ENCODE results near the gene ERCC1.
"Not testable (repeated sequence)": the region's sequence is repeated elsewhere in the genome, so short reads cannot be mapped to it uniquely, and the experiment has no call there.

The ERCC1 gene

DNA sequence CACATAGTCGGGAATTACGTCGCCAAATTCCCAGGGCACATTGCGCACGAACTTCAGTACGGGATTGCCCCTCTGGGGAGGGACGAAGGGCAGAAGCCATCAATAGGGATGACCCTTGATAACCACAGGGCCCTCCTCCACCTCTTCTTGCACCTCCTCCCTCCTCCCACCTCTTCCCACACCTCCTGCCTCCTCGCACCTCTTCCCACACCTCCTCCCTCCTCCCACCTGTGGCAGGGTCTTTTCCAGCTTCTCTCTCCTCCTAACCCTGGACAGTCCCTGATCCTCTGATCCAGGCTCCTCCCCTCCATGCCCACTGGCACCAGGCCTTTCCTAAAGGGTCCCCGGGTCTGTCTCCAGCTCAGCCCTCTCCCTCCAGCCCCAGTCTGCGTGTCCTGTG, 3.4 kb downstream of the ERCC1 start:
- H3K27ac ChIP-seq = peak overlapping the region; percentile 100
- TF ChIP-seq, protein P1, sequence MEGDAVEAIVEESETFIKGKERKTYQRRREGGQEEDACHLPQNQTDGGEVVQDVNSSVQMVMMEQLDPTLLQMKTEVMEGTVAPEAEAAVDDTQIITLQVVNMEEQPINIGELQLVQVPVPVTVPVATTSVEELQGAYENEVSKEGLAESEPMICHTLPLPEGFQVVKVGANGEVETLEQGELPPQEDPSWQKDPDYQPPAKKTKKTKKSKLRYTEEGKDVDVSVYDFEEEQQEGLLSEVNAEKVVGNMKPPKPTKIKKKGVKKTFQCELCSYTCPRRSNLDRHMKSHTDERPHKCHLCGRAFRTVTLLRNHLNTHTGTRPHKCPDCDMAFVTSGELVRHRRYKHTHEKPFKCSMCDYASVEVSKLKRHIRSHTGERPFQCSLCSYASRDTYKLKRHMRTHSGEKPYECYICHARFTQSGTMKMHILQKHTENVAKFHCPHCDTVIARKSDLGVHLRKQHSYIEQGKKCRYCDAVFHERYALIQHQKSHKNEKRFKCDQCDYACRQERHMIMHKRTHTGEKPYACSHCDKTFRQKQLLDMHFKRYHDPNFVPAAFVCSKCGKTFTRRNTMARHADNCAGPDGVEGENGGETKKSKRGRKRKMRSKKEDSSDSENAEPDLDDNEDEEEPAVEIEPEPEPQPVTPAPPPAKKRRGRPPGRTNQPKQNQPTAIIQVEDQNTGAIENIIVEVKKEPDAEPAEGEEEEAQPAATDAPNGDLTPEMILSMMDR (conservative IDR thresholded peaks at IDR 0.05; ENCODE audit: low read depth) = no peak
- no peak for DNase-seq (ENCODE audit: low spot score)
- POLR2A ChIA-PET (ENCODE audit: low non-redundant PET) = no interaction called here
- CTCF ChIA-PET = no interaction called here

DNA sequence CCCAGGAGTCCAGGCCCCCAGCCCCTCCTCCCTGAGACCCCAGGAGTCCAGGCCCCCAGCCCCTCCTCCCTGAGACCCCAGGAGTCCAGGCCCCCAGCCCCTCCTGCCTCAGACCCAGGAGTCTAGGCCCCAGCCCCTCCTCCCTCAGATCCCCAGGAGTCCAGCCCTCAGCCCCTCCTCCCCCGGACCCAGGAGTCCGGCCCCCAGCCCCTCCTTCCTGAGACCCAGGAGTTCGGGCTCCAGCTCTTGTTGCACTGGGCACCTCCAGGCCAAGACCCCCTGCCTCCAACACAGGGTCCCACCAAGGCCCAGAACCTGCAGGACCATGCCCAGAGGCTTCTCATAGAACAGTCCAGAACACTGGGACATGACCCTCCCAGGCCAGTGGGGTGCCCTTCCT, 3.8 kb downstream of the ERCC1 start:
- POLR2A ChIA-PET (ENCODE audit: low non-redundant PET) = no interaction called here
- H3K27ac ChIP-seq = peak overlapping the region; percentile 100
- no peak for DNase-seq (ENCODE audit: low spot score)
- TF ChIP-seq, protein P1 (conservative IDR thresholded peaks at IDR 0.05; ENCODE audit: low read depth) = no peak
- CTCF ChIA-PET = no interaction called here

DNA sequence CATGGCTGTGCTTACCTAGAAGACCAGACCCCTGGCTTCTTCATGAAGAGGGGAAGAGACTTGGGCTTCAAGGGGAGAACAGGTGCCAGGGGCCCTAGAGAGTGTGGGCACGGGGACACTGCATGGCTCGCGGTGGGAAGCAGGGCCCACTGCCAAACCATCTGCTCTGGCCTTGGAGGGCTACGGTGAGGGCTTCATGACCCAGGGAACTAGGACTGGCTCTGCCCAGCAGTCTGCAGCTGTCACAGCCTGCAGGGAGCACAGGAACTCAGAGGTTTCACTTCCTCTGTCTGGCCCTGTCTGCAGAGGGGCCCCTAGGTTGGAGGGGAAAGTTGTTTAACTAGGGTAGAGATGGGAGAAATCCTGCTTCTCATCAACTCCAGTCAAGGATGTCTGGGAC, 4.3 kb downstream of the ERCC1 start:
- TF ChIP-seq, protein P1 (conservative IDR thresholded peaks at IDR 0.05; ENCODE audit: low read depth) = no peak
- peak overlapping the region; percentile 100 for H3K27ac ChIP-seq
- CTCF ChIA-PET = no interaction called here
- POLR2A ChIA-PET (ENCODE audit: low non-redundant PET) = no interaction called here
- no peak for DNase-seq (ENCODE audit: low spot score)

DNA sequence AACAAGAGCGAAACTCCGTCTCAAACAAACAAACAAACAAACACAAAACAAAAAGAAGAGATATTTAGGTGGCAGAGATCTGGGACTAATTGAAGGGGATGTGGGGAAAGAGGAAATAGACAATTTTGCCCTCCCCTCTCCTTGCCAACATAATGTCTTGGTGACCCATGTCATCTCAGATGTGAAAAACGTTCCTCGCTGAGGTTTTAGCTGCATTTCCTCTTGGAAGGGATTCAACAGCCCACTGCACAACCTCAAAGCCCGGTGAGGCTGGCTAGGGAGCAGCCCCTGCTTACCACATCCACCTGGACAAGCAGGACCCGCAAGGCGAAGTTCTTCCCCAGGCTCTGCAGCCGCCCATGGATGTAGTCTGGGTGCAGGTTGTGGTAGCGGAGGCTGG, 4.9 kb downstream of the ERCC1 start:
- POLR2A ChIA-PET (ENCODE audit: low non-redundant PET) = no interaction called here
- H3K27ac ChIP-seq = peak overlapping the region; percentile 100
- DNase-seq (ENCODE audit: low spot score) = no peak
- CTCF ChIA-PET = no interaction called here
- TF ChIP-seq, protein P1 (conservative IDR thresholded peaks at IDR 0.05; ENCODE audit: low read depth) = no peak

DNA sequence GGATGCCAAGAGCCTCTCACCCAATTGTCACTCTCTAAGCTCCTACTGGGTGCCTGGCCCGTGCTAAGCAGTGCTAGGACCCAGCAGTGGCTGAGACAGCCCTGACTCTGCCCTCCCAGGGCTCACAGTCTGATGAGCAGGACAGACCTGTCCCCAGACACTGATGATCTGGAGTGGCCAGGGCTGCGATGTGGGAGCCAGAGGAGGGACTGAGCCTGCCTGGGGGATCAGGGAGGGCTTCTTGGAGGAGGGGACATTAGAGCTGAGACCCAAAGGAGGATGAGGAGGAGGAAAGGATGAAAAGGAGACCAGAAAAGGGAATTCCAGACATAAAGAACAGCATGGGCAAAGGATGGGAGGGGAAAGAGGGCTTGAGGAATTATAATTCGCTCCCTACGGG, 6.6 kb downstream of the ERCC1 start:
- DNase-seq (ENCODE audit: low spot score) = no peak
- ChIA-PET POLR2A (ENCODE audit: low non-redundant PET) (no interaction called here), CTCF (no interaction called here)
- TF ChIP-seq, protein P1 (conservative IDR thresholded peaks at IDR 0.05; ENCODE audit: low read depth) = no peak
- H3K27ac ChIP-seq = peak overlapping the region; percentile 100

DNA sequence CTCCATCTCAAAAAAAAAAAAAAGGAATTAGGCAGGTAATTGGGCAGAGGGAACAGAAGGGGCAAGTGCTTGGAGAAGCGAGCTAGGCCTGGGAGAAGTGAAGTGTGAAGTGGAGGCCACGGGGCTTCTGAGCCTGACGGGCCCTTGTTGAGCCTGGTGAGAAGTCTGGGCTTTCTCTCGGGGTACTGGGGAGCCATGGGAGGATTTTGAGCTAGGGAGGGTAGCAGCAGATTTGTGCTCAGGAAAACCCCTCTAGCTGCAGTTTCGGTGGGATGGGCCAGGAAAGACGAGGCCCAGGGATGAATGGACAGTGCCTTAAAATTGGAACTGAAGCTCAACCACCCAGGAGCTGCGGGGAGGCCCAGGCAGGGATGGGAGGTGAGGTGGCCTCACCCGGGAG, 9.2 kb downstream of the ERCC1 start:
- ChIA-PET POLR2A (ENCODE audit: low non-redundant PET) (interaction anchor here (0.6 kb wide), 1 partner anchor 20 kb away, joined by 4 read pairs; no protein-coding TSS in a partner anchor), CTCF (interaction anchor here (0.6 kb wide), 1 partner anchor 62 kb away, joined by 4 read pairs; no protein-coding TSS in a partner anchor)
- DNase-seq (ENCODE audit: low spot score) = no peak
- TF ChIP-seq, protein P1 (conservative IDR thresholded peaks at IDR 0.05; ENCODE audit: low read depth) = no peak
- peak overlapping the region; percentile 54 for H3K27ac ChIP-seq

DNA sequence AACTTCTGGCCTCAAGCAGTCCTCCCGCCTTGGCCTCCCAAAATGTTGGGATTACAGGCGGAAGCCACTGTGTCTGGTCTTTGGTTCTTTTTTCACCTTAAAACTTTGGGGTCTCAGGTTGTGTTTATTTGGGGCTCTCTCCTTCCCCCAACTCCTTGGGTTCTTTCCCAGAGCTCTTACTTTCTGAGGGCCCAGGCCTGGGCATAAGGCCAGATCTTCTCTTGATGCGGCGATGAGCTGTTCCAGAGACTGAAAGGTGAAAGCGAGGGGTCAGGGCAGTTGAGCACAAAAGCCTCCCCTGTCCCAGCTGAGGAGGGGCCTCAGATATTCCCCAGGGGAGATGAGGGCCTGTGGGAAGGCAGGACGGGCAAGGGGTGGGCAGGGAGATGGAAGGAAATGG, 10.2 kb downstream of the ERCC1 start:
- no peak for DNase-seq (ENCODE audit: low spot score)
- CTCF ChIA-PET = interaction anchor here (0.7 kb wide), 1 partner anchor 65 kb away, joined by 3 read pairs; no protein-coding TSS in a partner anchor
- TF ChIP-seq, protein P1 (conservative IDR thresholded peaks at IDR 0.05; ENCODE audit: low read depth) = no peak
- POLR2A ChIA-PET (ENCODE audit: low non-redundant PET) = interaction anchor here (0.7 kb wide), 1 partner anchor 10 kb away, joined by 3 read pairs; the partner anchor contains the start of gene ERCC1
- peak overlapping the region; percentile 54 for H3K27ac ChIP-seq

DNA sequence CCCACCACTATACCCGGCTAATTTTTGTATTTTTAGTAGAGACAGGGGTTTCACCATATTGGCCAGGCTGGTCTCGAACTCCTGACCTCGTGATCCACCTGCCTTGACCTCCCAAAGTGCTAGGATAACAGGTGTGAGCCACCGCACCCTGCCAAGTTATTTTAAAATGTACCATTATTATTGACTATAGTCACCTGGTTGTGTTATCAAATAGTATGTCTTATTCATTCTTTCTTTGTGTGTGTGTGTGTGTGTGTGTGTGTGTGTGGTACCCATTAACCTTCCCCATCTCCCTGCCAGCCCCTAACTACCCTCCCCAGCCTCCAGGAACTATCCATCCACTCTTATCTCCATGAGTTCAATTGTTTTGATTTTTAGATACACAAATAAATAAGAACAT, 13.4 kb downstream of the ERCC1 start:
- peak overlapping the region; percentile 71 for H3K27ac ChIP-seq
- CTCF ChIA-PET; DNase-seq (ENCODE audit: low spot score); POLR2A ChIA-PET (ENCODE audit: low non-redundant PET): not testable (repeated sequence)
